ENCODE measurements around the gene FNDC3B.

FNDC3B gene

GRCh38 chr3:172310428-172310760, 271.0 kb downstream of the FNDC3B start:
- no peak for DNase-seq (ENCODE audit: low read depth)

- DNase-seq (ENCODE audit: low read depth), result no peak
Observed at GRCh38 chr3:172311217-172311616, 271.8 kb downstream of the FNDC3B start.

- DNase-seq (ENCODE audit: low read depth), result no peak
Observed at GRCh38 chr3:172312001-172312400, 272.6 kb downstream of the FNDC3B start.

DNA sequence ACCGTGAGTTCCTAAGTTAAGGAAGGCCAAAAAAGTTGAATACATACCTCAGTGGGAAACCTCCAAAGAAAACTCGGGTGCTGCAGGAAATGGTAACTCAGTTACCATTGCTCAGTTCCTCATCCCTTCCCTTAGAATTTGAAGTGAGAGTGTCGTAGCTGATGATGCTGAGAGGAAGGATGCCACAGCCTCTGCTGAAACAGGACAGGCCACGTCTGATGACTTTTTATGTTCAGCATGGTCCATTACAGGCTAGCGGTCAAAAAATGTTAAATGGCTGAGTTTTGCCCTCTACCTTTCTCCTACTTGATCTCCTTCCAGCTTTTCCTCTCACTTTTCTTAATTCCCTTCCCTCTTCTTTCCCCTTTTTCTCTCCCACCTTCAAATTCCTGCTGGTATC, 273.3 kb downstream of the FNDC3B start:
- no peak for DNase-seq (ENCODE audit: low read depth)

- DNase-seq (ENCODE audit: low read depth), result no peak
Observed at GRCh38 chr3:172313671-172314070, 274.3 kb downstream of the FNDC3B start.

GRCh38 chr3:172314591-172315160, 275.3 kb downstream of the FNDC3B start:
- DNase-seq (ENCODE audit: low read depth), result no peak

GRCh38 chr3:172315401-172316091, 276.2 kb downstream of the FNDC3B start:
- DNase-seq (ENCODE audit: low read depth), result no peak

GRCh38 chr3:172316758-172317157, 277.4 kb downstream of the FNDC3B start:
- DNase-seq (ENCODE audit: low read depth), result no peak

DNA sequence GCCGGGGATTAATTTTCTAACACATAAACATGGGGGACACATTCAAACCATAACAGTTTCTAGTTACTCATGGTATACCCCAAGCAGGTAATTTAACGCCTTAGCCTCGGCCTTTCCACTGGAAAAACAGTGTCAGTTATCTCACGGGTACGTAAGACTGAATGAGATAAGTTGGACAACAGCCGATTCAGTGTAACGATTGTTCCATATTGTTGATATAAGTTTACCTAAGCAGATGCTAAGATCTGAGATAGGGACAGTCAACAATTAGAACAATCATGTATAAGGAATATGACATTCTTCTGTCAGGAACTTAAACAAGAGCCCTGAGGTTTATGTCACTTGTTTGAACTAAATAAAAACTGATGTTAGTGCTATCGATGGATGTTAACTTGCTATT, 278.1 kb downstream of the FNDC3B start:
- no peak for DNase-seq (ENCODE audit: low read depth)

- no peak for DNase-seq (ENCODE audit: low read depth)
Observed at GRCh38 chr3:172317984-172318383, 278.6 kb downstream of the FNDC3B start.

DNA sequence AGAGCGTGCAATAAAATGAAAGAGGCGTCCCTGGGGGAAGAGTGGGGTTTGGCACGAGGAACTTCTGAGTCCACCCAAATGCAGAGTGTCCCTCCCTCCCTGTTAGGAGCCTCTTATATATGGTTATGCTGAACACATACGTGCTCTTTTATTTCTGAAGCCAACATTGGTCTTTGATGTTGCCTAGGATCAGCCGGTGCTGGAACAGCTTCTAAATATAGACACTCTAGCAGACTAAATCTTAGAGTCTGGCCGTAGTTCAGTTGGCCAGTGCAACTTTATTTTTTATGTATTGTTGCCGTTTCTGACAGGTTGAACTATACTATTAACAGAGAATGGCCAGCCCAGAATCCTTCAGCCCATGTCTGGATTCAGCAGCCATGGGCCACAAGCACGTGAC, 280.2 kb downstream of the FNDC3B start:
- no peak for DNase-seq (ENCODE audit: low read depth)

DNA sequence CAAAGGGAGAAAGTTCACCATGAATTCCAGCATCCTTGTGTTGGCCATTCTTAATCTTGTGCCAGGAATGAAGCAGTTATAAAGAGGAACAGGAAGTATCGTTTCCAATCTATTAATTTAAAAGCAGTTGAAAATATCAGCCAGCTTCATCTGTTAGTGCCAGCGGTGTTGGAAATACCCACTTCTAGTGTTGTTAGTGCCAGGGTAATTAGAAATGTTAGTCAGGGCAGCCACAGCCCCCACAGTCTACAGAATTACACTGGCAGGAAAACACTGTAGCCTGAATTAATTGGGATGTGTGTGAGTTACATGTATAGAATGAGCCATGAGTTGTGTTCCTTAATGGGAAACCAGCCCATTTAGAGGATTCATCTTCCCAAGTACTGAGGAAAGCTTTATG, 281.1 kb downstream of the FNDC3B start:
- no peak for DNase-seq (ENCODE audit: low read depth)

DNA sequence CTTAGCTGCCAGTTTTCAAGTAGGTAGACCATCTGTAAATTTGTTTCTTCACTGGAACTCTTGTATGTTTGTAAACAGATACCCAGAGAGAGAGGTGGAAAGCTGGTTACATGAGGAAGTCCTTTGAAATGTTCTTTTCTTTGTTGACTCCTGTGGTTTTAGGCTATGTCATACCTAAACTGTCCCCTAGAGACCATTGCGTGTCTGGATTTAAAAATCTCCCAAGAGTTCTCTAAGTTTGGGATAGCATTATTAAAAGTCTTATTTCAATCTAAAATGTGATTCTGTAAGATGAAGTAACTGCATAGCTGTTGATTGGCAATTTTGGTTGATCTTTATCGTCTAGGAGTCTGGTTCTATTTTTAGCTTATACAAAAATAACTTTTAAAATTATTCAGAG, 281.7 kb downstream of the FNDC3B start:
- no peak for DNase-seq (ENCODE audit: low read depth)

DNA sequence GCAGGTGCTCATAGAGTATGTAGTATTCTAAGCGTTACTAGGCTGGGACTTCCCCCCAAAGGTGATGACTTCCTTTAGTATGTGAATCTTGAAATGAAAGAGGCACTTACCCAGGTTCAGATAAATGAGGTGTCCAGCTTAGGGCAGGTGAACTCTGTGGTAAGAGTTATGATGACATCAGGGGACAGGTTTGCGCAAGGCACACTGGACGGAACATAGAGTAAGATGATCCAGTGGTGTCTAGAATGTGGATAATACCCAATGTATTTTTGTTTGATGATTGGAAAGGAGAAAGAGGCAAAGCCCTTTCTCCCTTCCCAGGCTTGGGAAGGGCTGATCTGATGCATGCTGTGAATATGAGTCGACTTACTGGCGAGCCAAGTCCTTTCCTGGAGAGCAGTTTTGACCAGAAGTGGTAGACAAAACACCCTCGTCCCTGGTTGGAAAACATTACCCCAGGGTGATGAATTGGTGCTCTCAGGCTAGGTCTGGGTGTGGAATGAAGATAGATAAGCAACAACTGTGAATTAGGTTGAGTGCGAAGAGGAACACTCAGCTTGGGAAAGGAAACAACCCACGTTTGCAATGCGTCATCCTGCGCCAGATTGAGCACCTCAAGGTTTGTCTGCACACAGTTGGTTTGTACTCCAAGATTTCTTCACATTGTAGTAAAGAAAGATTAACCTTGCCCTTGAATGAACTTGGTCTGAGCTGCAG, 284.7 kb downstream of the FNDC3B start:
- DNase-seq (ENCODE audit: low read depth), result no peak

GRCh38 chr3:172324611-172325203, 285.3 kb downstream of the FNDC3B start:
- DNase-seq (ENCODE audit: low read depth), result no peak

DNA sequence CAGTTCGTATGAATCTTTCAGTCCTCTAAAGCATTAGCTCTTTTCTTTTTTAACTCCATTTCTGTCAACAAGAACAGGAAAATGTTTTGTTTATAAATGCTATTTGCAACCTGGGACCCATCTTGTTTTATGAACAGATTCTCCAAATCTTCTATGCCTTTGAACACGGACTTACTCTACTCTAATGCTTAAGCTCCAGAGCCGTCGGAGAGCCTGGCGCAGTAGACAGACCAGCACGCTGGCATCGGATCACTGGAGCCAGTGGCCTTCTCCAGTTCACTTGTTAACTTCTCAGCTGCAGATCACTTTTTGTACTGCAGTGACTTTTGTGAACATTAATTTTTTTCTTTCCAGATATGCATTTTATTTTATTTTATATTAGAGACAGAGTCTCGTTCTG, 286.1 kb downstream of the FNDC3B start:
- no peak for DNase-seq (ENCODE audit: low read depth)

- no peak for DNase-seq (ENCODE audit: low read depth)
Observed at GRCh38 chr3:172326993-172327392, 287.6 kb downstream of the FNDC3B start.

DNA sequence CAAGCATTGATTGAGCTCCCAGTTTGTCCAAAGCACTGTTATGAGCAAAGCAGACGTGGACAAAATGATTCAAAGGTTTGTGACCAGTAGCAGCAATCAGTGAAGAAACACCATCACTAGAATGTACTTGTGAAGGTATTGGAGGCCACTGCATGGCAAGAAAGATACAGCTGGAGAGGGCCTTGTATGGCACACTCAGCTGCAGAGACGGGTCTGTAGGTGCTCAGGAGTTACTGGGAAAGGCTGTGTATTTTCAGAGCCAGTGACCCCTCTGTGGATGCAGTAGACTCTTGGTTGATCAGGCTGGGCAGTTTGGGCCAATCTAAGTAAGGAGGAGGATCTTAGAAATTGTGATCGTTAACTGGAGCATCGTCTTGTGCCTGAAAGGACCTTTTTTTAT, 288.9 kb downstream of the FNDC3B start:
- DNase-seq (ENCODE audit: low read depth), result no peak

DNA sequence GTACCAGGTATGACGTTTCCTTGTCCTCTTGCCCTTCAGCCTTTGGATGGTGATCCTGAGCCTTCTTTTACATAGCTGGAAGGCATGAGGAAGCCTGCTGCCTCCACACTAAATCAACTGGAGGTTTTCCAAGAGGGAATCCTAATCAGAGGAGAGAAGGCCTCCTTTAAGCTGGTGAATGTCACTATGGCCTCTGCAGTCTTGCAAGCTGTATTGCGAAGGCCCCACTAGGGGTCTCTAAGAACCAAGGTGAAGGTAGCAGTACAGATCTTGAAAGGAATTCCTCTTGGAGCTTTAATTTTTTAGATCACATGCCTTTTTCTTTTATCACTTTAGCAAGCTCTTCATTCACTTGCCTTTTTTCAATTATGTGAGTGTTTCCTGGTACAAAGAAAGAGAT, 289.7 kb downstream of the FNDC3B start:
- DNase-seq (ENCODE audit: low read depth), result no peak

GRCh38 chr3:172330413-172330812, 291.0 kb downstream of the FNDC3B start:
- DNase-seq (ENCODE audit: low read depth), result no peak

GRCh38 chr3:172332256-172333041, 293.1 kb downstream of the FNDC3B start:
- peak; percentile 45 for DNase-seq (ENCODE audit: low read depth)

- no peak for DNase-seq (ENCODE audit: low read depth)
Observed at GRCh38 chr3:172333042-172333377, 293.6 kb downstream of the FNDC3B start.

Data from activated gamma-delta T cell treated with anti-CD3 and anti-CD28 coated beads, Interleukin-2, amount 50 U/mL, for 16 hours (primary cell).